Naive thymus-derived CD4-positive, alpha-beta T cell (primary cell): Measurements from ENCODE around the gene MALRD1. TPM values are rescaled to one million over a fixed set of nuclear protein-coding genes. Genes with fewer than 3 reads are reported as not detected.

Experiments
- ATAC-seq: fragments of 150-1000 bp; cut with Tn5 transposase; 2 replicates; pipeline ENCODE4 v1.10.0; 2021; ENCODE audit warnings: mild to moderate bottlenecking, moderate library complexity
- CTCF ChIA-PET: fragments of 350-600 bp; sonication (Branson Sonifier 250); formaldehyde crosslinking; loops from one replicate; lab custom pipeline; 2021; ENCODE audit warnings: antibody characterized with exemption; lab: Charles Lee
- POLR2A ChIA-PET: fragments of 350-600 bp; sonication (Branson Sonifier 250); formaldehyde crosslinking; loops from one replicate; lab custom pipeline; 2021; ENCODE audit warnings: antibody characterized with exemption, inconsistent platforms; lab: Charles Lee
- DNase-seq, 9 donors: peaks; one replicate each; pipeline versions ENCODE4 v3.0.0 to v3.0.0-alpha.2; 2020 to 2022; ENCODE audit warnings: mixed read lengths in 1 of 9
- H3K27ac ChIP-seq: one replicate; pipeline ENCODE4 v1.7.0; 2013; ENCODE audit warnings: mild to moderate bottlenecking, low read depth, low read length, moderate library complexity
- H3K27me3 ChIP-seq, 2 donors: one replicate each; pipeline ENCODE4 v1.7.0; 2013; ENCODE audit warnings: low read length in 2 of 2, mild to moderate bottlenecking in 2 of 2, moderate library complexity in 2 of 2; ENCODE audit not compliant: control insufficient read depth in 2 of 2, insufficient read depth in 2 of 2
- H3K36me3 ChIP-seq, 3 experiments: 1 replicate in 2 of 3; 2 replicates in 1 of 3; pipeline ENCODE4 v1.7.0; 2013; ENCODE audit warnings: low read length in 3 of 3, mild to moderate bottlenecking in 3 of 3, moderate library complexity in 1 of 3; ENCODE audit not compliant: insufficient read depth in 3 of 3, control insufficient read depth in 2 of 3
- H3K4me1 ChIP-seq, 2 donors: one replicate each; pipeline ENCODE4 v1.7.0; 2013; ENCODE audit warnings: low read length in 2 of 2, mild to moderate bottlenecking in 2 of 2, moderate library complexity in 1 of 2; ENCODE audit not compliant: control insufficient read depth in 2 of 2, insufficient read depth in 2 of 2
- H3K4me3 ChIP-seq: 2 replicates; pipeline ENCODE4 v1.7.0; 2013; ENCODE audit warnings: mild to moderate bottlenecking, low read length
- H3K9me3 ChIP-seq, 3 experiments: 1 replicate in 2 of 3; 2 replicates in 1 of 3; pipeline ENCODE4 v1.7.0; 2013; ENCODE audit warnings: low read length in 3 of 3; ENCODE audit not compliant: control insufficient read depth in 2 of 3
- H3K27ac Mint-ChIP-seq, 9 donors: one replicate each; pipeline ENCODE4 v1.8.0; 2020 to 2022; ENCODE audit warnings: mixed read lengths in 9 of 9, mild to moderate bottlenecking in 8 of 9, moderate library complexity in 5 of 9, inconsistent platforms in 2 of 9
- H3K27me3 Mint-ChIP-seq, 5 donors: one replicate each; pipeline ENCODE4 v1.8.0; 2021 to 2022; ENCODE audit warnings: mixed read lengths in 5 of 5, mild to moderate bottlenecking in 1 of 5
- H3K36me3 Mint-ChIP-seq, 5 donors: one replicate each; pipeline ENCODE4 v1.8.0; 2020 to 2022; ENCODE audit warnings: mixed read lengths in 5 of 5, mild to moderate bottlenecking in 3 of 5, inconsistent platforms in 1 of 5
- H3K4me1 Mint-ChIP-seq, 7 donors: one replicate each; pipeline ENCODE4 v1.8.0; 2020 to 2022; ENCODE audit warnings: mixed read lengths in 7 of 7, mild to moderate bottlenecking in 3 of 7, inconsistent platforms in 1 of 7
- H3K4me3 Mint-ChIP-seq, 10 donors: one replicate each; pipeline ENCODE4 v1.8.0; 2020 to 2022; ENCODE audit warnings: mild to moderate bottlenecking in 10 of 10, mixed read lengths in 10 of 10, moderate library complexity in 6 of 10, inconsistent platforms in 2 of 10
- H3K9me3 Mint-ChIP-seq, 11 donors: one replicate each; pipeline ENCODE4 v1.8.0; 2020 to 2022; ENCODE audit warnings: mixed read lengths in 11 of 11, mild to moderate bottlenecking in 4 of 11, inconsistent platforms in 1 of 11, moderate library complexity in 1 of 11
- intact Hi-C, 2 donors: fragments of 100-400 bp; cut with micrococcal nuclease; formaldehyde crosslinking; loops; one replicate each; pipeline ENCODE4 v1.15.1; 2023
- polyA plus RNA-seq, 2 donors: library from polyadenylated mRNA; unstranded; fragments of 300-500 nt; fragmentation: Illumina TruSeq; gene quantifications; one replicate each; pipeline ENCODE4 v1.2.3, GENCODE V29; 2021
- total RNA-seq, 6 experiments: library from RNA in 5 of 6; stranded (reverse) in 5 of 6; gene quantifications; 1 replicate in 5 of 6; 2 replicates in 1 of 6; pipeline ENCODE4 v1.2.3 and lab custom pipeline; 2021 to 2026

MALRD1 gene
- total and polyA plus RNA-seq, 7 experiments from 2014 or later, result 0.16 to 1.1 TPM; not detected in 5

- CTCF ChIA-PET, result no interaction called here
- Mint-ChIP-seq H3K36me3 (no peaks in the 10 kb centered on the region), H3K27ac (no peak overlapping the region), H3K27me3 (no peaks in the 10 kb centered on the region), H3K4me1 (no peaks in the 10 kb centered on the region), H3K9me3 (peaks cover 0 to 5% (median 0%) of the 10 kb centered on the region in 11 donors), H3K4me3 (no peak overlapping the region)
- DNase-seq, result no peak
- Histone ChIP-seq H3K9me3 (no peaks in the 10 kb centered on the region), H3K27me3 (no peaks in the 10 kb centered on the region), H3K4me3 (no peak overlapping the region), H3K36me3 (no peaks in the 10 kb centered on the region), H3K27ac (no peak overlapping the region), H3K4me1 (no peaks in the 10 kb centered on the region)
- intact Hi-C loops, result no loop called here
- POLR2A ChIA-PET, result no interaction called here
- no peak for ATAC-seq
Measured at GRCh38 chr10:19417740-19418139, 369.1 kb downstream of the MALRD1 start.

DNA sequence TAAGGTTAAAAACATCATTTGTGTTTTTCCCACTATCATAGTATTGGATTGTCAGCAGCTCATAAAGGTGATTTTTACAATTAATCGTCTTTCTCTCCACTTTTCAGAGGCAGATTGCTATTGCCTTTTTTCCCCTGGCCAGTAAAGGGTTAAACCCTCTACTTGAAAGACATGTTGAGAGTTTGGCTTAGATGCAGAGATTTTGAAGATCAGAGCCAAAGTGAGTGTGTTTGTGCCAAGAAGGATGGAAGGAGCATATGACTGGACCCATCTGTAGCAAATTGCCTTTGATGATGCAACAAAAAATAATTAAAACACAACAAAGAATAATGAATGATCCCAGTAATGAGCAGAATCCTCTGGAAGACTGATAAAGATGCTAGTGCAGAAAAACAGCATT is 373.1 kb downstream of the MALRD1 start:
- DNase-seq (no peak), ATAC-seq (no peak)
- peaks cover 0 to 5% (median 0%) of the 10 kb centered on the region in 11 donors for H3K9me3 Mint-ChIP-seq
- ChIA-PET CTCF (no interaction called here), POLR2A (no interaction called here)
- H3K27ac ChIP-seq, result no peak overlapping the region
- no peak overlapping the region for H3K27ac Mint-ChIP-seq
- no peaks in the 10 kb centered on the region for H3K4me1 ChIP-seq
- no peaks in the 10 kb centered on the region for H3K36me3 ChIP-seq
- no peak overlapping the region for H3K4me3 Mint-ChIP-seq
- H3K27me3 ChIP-seq, result no peaks in the 10 kb centered on the region
- H3K27me3 Mint-ChIP-seq, result no peaks in the 10 kb centered on the region
- intact Hi-C loops, result no loop called here
- H3K36me3 Mint-ChIP-seq, result no peaks in the 10 kb centered on the region
- no peaks in the 10 kb centered on the region for H3K9me3 ChIP-seq
- H3K4me1 Mint-ChIP-seq, result no peaks in the 10 kb centered on the region
- no peak overlapping the region for H3K4me3 ChIP-seq

DNA sequence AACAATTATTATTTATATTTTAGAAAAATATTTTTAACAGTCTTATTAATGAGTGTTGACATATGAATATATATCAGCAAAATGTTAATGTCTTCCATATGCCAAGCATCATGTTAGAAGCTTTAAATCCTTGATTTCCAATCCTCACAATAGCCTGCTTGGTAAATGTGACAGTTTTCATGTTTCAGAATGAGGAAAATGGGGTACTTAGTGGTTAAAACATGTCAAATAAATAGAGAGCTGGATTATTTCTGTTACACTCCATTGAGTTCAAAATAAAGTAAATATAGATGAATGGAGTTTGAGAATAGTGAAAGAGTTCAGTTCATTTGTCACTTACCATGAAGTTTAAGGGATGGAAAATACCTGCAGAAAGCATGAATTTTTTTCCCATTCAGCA is 377.4 kb downstream of the MALRD1 start:
- peaks cover 0 to 9% (median 2%) of the 10 kb centered on the region in 11 donors for H3K9me3 Mint-ChIP-seq
- no peaks in the 10 kb centered on the region for H3K4me1 ChIP-seq
- ChIA-PET POLR2A (no interaction called here), CTCF (no interaction called here)
- ATAC-seq (no peak), DNase-seq (no peak)
- no peaks in the 10 kb centered on the region for H3K36me3 Mint-ChIP-seq
- H3K27ac Mint-ChIP-seq, result no peak overlapping the region
- no peaks in the 10 kb centered on the region for H3K9me3 ChIP-seq
- no peaks in the 10 kb centered on the region for H3K36me3 ChIP-seq
- no peak overlapping the region for H3K4me3 ChIP-seq
- intact Hi-C loops, result no loop called here
- no peak overlapping the region for H3K27ac ChIP-seq
- no peak overlapping the region for H3K4me3 Mint-ChIP-seq
- no peaks in the 10 kb centered on the region for H3K27me3 Mint-ChIP-seq
- H3K27me3 ChIP-seq, result no peaks in the 10 kb centered on the region
- H3K4me1 Mint-ChIP-seq, result no peaks in the 10 kb centered on the region

GRCh38 chr10:19431622-19432351 is 383.2 kb downstream of the MALRD1 start:
- ChIA-PET POLR2A (no interaction called here), CTCF (no interaction called here)
- Histone ChIP-seq H3K4me3 (no peak overlapping the region), H3K4me1 (no peaks in the 10 kb centered on the region), H3K36me3 (no peaks in the 10 kb centered on the region), H3K27ac (no peak overlapping the region), H3K9me3 (no peaks in the 10 kb centered on the region), H3K27me3 (no peaks in the 10 kb centered on the region)
- ATAC-seq (no peak), DNase-seq (no peak)
- no peak overlapping the region for H3K27ac Mint-ChIP-seq
- intact Hi-C loops, result no loop called here
- no peaks in the 10 kb centered on the region for H3K36me3 Mint-ChIP-seq
- peaks cover 0 to 11% (median 0%) of the 10 kb centered on the region in 11 donors for H3K9me3 Mint-ChIP-seq
- H3K4me1 Mint-ChIP-seq, result no peaks in the 10 kb centered on the region
- H3K27me3 Mint-ChIP-seq, result no peaks in the 10 kb centered on the region
- H3K4me3 Mint-ChIP-seq, result no peak overlapping the region

- Mint-ChIP-seq H3K4me1 (no peaks in the 10 kb centered on the region), H3K27me3 (no peaks in the 10 kb centered on the region), H3K9me3 (peaks cover 0 to 5% (median 1%) of the 10 kb centered on the region in 11 donors), H3K4me3 (no peak overlapping the region), H3K27ac (no peak overlapping the region), H3K36me3 (no peaks in the 10 kb centered on the region)
- Histone ChIP-seq H3K36me3 (no peaks in the 10 kb centered on the region), H3K4me3 (no peak overlapping the region), H3K27me3 (no peaks in the 10 kb centered on the region), H3K9me3 (no peaks in the 10 kb centered on the region), H3K27ac (no peak overlapping the region), H3K4me1 (no peaks in the 10 kb centered on the region)
- ATAC-seq (no peak), DNase-seq (no peak)
- POLR2A ChIA-PET, result no interaction called here
- CTCF ChIA-PET, result no interaction called here
- intact Hi-C loops, result no loop called here
Measured at GRCh38 chr10:19449860-19450259, 401.3 kb downstream of the MALRD1 start.

- H3K9me3 Mint-ChIP-seq, result peaks cover 0 to 5% (median 1%) of the 10 kb centered on the region in 11 donors
- H3K4me3 Mint-ChIP-seq, result no peak overlapping the region
- no peak overlapping the region for H3K27ac Mint-ChIP-seq
- no peak for ATAC-seq
- ChIA-PET POLR2A (no interaction called here), CTCF (no interaction called here)
- H3K4me1 ChIP-seq, result no peaks in the 10 kb centered on the region
- DNase-seq, result no peak
- H3K36me3 ChIP-seq, result no peaks in the 10 kb centered on the region
- no peaks in the 10 kb centered on the region for H3K27me3 ChIP-seq
- no peaks in the 10 kb centered on the region for H3K9me3 ChIP-seq
- intact Hi-C loops, result no loop called here
- no peaks in the 10 kb centered on the region for H3K27me3 Mint-ChIP-seq
- no peak overlapping the region for H3K27ac ChIP-seq
- H3K36me3 Mint-ChIP-seq, result no peaks in the 10 kb centered on the region
- H3K4me3 ChIP-seq, result no peak overlapping the region
- no peaks in the 10 kb centered on the region for H3K4me1 Mint-ChIP-seq
Measured at GRCh38 chr10:19451356-19451755, 402.8 kb downstream of the MALRD1 start.

DNA sequence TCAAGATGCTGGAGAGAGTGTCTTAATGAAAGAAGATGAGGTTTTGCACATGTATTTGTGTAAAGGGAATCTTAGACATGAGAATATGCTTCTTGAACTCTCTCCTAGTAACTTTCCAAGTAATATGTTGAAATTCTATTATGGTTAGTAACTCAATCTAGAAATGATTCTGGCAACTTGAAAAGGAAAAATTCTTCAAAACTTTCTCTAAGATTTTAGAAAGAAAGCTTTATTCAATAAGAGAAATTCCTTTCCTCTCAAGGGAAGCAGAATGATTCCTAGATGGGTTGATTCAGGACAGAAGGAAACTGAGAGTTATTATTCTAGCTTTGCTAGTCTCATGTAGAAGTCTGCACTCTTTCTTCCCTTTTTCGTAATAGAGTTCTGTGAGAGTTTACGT is 403.3 kb downstream of the MALRD1 start:
- no peaks in the 10 kb centered on the region for H3K4me1 ChIP-seq
- Mint-ChIP-seq H3K27ac (no peak overlapping the region), H3K4me1 (no peaks in the 10 kb centered on the region), H3K36me3 (no peaks in the 10 kb centered on the region), H3K4me3 (no peak overlapping the region), H3K27me3 (no peaks in the 10 kb centered on the region), H3K9me3 (peaks cover 0 to 5% (median 1%) of the 10 kb centered on the region in 11 donors)
- POLR2A ChIA-PET, result no interaction called here
- ATAC-seq (no peak), DNase-seq (no peak)
- no peak overlapping the region for H3K27ac ChIP-seq
- no peak overlapping the region for H3K4me3 ChIP-seq
- H3K27me3 ChIP-seq, result no peaks in the 10 kb centered on the region
- no peaks in the 10 kb centered on the region for H3K9me3 ChIP-seq
- CTCF ChIA-PET, result no interaction called here
- no peaks in the 10 kb centered on the region for H3K36me3 ChIP-seq
- intact Hi-C loops, result no loop called here
